Neural cell (in vitro differentiated cells): ENCODE data around the gene BTN1A1.

Experiments
- EZH2 ChIP-seq: fragments of 200-600, 300-800 bp; shearing (Covaris generic), sonication (generic); IDR thresholded peaks from 2 replicates; pipeline ENCODE4 v1.6.1; 2014; ENCODE audit warnings: antibody characterized with exemption, low read length, borderline replicate concordance, mild to moderate bottlenecking; ENCODE audit not compliant: insufficient read depth, poor library complexity, severe bottlenecking
- TF ChIP-seq, protein P1 (sequence below): fragments of 450-650 bp; IDR thresholded peaks from 2 replicates; pipeline ENCODE4 v1.5.1; 2014; ENCODE audit warnings: antibody characterized with exemption, mild to moderate bottlenecking, moderate library complexity; ENCODE audit not compliant: poor library complexity, severe bottlenecking

DNA sequence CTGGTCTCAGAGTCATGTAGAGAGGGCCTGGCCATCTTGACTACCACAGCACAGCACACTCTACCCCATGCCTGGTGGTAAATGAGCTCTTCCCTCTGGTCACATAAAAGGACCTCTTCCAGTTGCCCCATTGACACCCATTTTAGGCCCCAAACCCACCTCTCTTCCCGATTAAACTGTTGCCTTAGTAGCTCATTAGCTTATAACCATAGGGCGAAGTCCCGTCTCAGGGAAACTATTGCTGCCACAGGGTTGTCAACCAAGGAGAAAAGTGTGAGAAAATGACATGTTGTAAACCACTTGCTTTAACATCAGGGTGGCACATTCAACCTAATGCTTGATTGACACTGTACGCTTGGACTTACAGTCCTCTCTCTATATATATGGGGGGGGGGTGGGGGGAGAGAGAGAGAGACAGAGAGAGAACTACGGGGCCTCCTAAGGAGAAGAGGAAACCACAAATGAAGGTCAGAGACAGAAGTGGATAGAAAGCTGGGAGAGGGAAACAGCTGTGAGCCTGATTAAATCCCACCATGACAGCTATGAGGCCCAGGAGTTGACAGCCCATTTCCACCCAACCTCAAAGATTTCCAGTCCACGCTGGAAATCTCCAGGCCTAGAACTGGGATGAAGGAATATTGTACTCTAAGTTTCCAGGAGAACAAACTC lies 14.9 kb upstream of the BTN1A1 start:
- TF ChIP-seq, protein P1, sequence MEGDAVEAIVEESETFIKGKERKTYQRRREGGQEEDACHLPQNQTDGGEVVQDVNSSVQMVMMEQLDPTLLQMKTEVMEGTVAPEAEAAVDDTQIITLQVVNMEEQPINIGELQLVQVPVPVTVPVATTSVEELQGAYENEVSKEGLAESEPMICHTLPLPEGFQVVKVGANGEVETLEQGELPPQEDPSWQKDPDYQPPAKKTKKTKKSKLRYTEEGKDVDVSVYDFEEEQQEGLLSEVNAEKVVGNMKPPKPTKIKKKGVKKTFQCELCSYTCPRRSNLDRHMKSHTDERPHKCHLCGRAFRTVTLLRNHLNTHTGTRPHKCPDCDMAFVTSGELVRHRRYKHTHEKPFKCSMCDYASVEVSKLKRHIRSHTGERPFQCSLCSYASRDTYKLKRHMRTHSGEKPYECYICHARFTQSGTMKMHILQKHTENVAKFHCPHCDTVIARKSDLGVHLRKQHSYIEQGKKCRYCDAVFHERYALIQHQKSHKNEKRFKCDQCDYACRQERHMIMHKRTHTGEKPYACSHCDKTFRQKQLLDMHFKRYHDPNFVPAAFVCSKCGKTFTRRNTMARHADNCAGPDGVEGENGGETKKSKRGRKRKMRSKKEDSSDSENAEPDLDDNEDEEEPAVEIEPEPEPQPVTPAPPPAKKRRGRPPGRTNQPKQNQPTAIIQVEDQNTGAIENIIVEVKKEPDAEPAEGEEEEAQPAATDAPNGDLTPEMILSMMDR = no peak
- TF ChIP-seq EZH2 = no peak
